Sigmoid colon (tissue), 3 donors: Measurements from ENCODE around the gene AIRE.

Source experiments
- CTCF ChIP-seq, 4 experiments: fragments of 450-650 bp in 3 of 4; fragments of 200-600 bp in 1 of 4; IDR thresholded peaks; one replicate each; pipeline ENCODE4 v1.5.1; 2016 to 2019; ENCODE audit warnings: antibody characterized with exemption in 4 of 4, mild to moderate bottlenecking in 3 of 4, moderate library complexity in 2 of 4
- POLR2A ChIP-seq, 2 donors: fragments of 450-650 bp; IDR thresholded peaks; one replicate each; pipeline ENCODE4 v1.6.1; 2016; ENCODE audit warnings: antibody characterized with exemption in 2 of 2, mild to moderate bottlenecking in 2 of 2, moderate library complexity in 2 of 2

- TF ChIP-seq POLR2A (IDR thresholded peaks at IDR 0.05) = no peak
- no peak for TF ChIP-seq CTCF (IDR thresholded peaks at IDR 0.05)
These were observed 14.0 kb upstream of the AIRE start for GRCh38 chr21:44271558-44272283.
